ENCODE data around the gene SLC4A1AP.

Gene SLC4A1AP

DNA sequence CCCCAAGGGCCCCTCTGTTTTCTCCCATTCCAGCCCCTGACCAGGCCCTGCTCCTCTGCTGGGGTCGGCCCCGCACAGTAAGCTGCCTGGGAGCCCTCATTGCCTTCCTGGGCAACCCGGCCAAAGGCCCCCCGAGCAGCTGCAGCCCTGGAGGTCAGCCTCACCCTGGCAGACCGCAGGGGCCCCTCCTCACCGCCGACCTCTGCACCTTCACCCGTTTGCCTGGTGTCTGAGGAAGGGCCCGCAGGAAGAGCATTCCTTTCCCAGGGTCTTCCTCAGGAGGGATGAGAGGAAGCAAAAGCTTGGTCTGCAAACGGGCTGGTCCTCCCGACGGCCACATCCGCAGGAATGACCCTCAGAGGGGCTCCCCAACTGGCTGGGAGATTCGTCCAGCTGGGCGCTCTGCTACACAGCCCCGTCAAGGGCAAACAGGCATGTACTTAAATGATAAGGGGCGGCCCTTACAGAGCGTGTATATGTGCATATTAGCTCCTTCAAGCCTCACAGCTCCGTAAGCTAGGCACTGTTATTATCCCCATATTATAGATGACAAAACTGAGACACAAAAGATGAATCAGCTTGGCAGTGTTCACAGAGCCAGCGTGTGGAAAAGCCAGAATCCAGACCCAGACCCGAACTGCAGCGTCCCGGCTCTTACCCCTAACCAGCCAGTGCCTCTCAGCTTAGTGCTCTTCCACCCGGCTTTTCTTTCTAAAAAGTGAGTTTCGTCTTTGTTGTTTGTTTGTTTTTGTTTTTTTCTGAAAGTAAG lies 52.8 kb downstream of the SLC4A1AP start:
- CTCF ChIA-PET, result no interaction called here
- POLR2A ChIA-PET, result no interaction called here
- DNase-seq (ENCODE audit: extremely low spot score), result no peak
- no peak for TF ChIP-seq TARDBP (IDR thresholded peaks at IDR 0.05)
- no peak for TF ChIP-seq LEF1 (IDR thresholded peaks at IDR 0.05; ENCODE audit: borderline replicate concordance)
- TF ChIP-seq ZNF384 (IDR thresholded peaks at IDR 0.05), result no peak
- TF ChIP-seq ARNT (IDR thresholded peaks at IDR 0.05), result no peak
- TF ChIP-seq BHLHE40 (IDR thresholded peaks at IDR 0.05; ENCODE audit: borderline replicate concordance), result no peak
- no peak for TF ChIP-seq HDGF (IDR thresholded peaks at IDR 0.05; ENCODE audit: borderline replicate concordance)
- TF ChIP-seq, protein P1, sequence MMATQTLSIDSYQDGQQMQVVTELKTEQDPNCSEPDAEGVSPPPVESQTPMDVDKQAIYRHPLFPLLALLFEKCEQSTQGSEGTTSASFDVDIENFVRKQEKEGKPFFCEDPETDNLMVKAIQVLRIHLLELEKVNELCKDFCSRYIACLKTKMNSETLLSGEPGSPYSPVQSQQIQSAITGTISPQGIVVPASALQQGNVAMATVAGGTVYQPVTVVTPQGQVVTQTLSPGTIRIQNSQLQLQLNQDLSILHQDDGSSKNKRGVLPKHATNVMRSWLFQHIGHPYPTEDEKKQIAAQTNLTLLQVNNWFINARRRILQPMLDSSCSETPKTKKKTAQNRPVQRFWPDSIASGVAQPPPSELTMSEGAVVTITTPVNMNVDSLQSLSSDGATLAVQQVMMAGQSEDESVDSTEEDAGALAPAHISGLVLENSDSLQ (IDR thresholded peaks at IDR 0.05), result no peak
- TF ChIP-seq SUZ12 (IDR thresholded peaks at IDR 0.05), result no peak
- TF ChIP-seq NFRKB (IDR thresholded peaks at IDR 0.05), result no peak

DNA sequence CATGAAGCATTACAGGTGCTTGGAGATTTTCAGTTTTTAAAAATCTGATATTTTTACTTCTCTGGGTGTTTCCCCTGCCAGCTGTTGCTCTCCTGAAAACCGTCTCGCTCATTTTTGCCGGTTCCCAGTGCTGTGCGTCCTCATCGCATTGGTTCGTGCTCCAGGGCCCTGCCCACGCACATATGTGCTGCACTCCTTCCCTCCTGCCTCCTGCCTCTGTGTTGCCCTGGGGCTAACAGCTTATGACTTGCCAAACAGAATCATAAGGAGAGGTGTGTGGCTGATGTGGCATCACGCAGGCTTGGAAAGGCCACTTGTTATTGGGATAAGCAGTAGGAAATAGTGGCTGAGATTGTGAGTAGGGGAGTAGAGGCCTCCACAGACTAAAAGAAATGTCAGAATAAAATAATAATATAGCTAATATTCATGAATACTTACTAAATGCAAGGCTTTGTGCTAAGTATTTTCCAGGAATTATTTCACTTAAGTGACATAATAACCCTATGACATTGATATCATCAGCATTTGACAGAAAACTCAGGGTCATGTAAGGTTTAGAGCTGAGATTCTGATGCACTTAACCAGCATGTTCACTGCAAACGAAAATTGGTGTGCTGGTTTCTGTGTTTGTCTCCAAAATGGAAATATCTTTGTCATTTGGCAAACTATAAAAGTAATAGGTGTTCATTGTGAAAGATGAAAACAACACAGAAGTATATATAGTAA lies 53.5 kb downstream of the SLC4A1AP start:
- TF ChIP-seq NFRKB (IDR thresholded peaks at IDR 0.05), result no peak
- TF ChIP-seq, protein P1 (IDR thresholded peaks at IDR 0.05), result no peak
- no peak for TF ChIP-seq SUZ12 (IDR thresholded peaks at IDR 0.05)
- no peak for TF ChIP-seq BHLHE40 (IDR thresholded peaks at IDR 0.05; ENCODE audit: borderline replicate concordance)
- TF ChIP-seq SP1 (IDR thresholded peaks at IDR 0.05), result no peak
- no peak for DNase-seq (ENCODE audit: extremely low spot score)
- ChIA-PET POLR2A (no interaction called here), CTCF (no interaction called here)

DNA sequence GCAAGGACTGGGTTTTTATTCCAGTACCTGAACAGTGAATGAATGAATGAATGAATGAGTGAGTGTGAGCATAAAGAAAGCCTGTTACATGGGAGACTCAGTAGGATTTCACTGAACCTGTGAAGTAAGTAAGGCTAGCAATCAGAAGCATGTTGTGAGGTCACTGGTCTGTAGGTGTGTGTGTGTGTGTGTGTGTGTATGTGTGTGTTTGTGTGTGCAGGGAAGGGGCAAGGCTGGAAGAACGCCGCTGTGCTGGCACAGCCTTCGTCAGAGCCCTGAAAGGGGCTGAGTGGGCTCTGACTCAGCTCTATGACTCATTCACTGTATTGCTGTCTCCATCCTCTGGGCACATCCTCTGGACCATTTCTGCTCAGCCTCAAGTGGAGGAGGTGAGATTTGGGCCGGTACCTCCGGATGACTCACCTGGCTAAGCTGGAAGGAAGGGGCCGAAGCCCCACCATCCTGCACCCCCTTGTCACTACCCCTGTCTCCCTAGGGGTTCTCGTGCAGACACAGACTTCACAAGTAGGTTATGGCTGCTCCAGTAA lies 56.4 kb downstream of the SLC4A1AP start:
- TF ChIP-seq BHLHE40 (IDR thresholded peaks at IDR 0.05; ENCODE audit: borderline replicate concordance) (no peak), CTBP1 (IDR thresholded peaks at IDR 0.05; ENCODE audit: borderline replicate concordance) (no peak), L3MBTL2 (conservative IDR thresholded peaks at IDR 0.05) (no peak), NFRKB (IDR thresholded peaks at IDR 0.05) (no peak), LEF1 (IDR thresholded peaks at IDR 0.05; ENCODE audit: borderline replicate concordance) (no peak), ZNF384 (IDR thresholded peaks at IDR 0.05) (no peak), SUZ12 (IDR thresholded peaks at IDR 0.05) (no peak), FOXA1 (IDR thresholded peaks at IDR 0.05) (no peak), FOXM1 (IDR thresholded peaks at IDR 0.05; ENCODE audit: borderline replicate concordance) (no peak), SP1 (IDR thresholded peaks at IDR 0.05) (no peak), TARDBP (IDR thresholded peaks at IDR 0.05) (no peak), ARNT (IDR thresholded peaks at IDR 0.05) (no peak), FOXK2 (IDR thresholded peaks at IDR 0.05) (no peak), ELF4 (IDR thresholded peaks at IDR 0.05) (no peak), HDGF (IDR thresholded peaks at IDR 0.05; ENCODE audit: borderline replicate concordance) (no peak)
- TF ChIP-seq, protein P1 (IDR thresholded peaks at IDR 0.05), result no peak
- no peak for DNase-seq (ENCODE audit: extremely low spot score)
- ChIA-PET POLR2A (no interaction called here), CTCF (no interaction called here)

DNA sequence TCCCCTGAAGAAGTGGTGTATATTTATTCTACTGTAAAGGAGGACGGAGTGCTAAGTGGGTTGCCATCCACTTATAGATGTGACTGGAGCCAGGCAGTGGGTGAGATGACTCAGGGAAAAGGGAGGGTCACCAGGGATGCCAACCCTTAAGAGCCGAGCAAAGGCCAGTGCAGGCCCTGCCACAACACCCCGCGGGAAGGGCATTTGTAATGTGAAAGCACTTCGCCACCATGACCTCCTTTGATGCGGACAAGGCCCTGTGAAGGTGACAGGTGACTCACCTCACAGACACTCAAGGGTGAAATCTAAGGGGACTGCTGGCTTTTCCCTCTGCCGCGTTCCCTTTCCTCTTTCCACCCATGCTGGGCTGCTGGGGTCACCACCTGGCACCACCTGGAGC lies 57.6 kb downstream of the SLC4A1AP start:
- no peak for TF ChIP-seq FOXK2 (IDR thresholded peaks at IDR 0.05)
- TF ChIP-seq CTBP1 (IDR thresholded peaks at IDR 0.05; ENCODE audit: borderline replicate concordance), result no peak
- no peak for TF ChIP-seq NFRKB (IDR thresholded peaks at IDR 0.05)
- no peak for TF ChIP-seq LEF1 (IDR thresholded peaks at IDR 0.05; ENCODE audit: borderline replicate concordance)
- TF ChIP-seq FOXA1 (IDR thresholded peaks at IDR 0.05), result no peak
- TF ChIP-seq ARNT (IDR thresholded peaks at IDR 0.05), result no peak
- no peak for TF ChIP-seq TARDBP (IDR thresholded peaks at IDR 0.05)
- TF ChIP-seq BHLHE40 (IDR thresholded peaks at IDR 0.05; ENCODE audit: borderline replicate concordance), result no peak
- TF ChIP-seq FOXM1 (IDR thresholded peaks at IDR 0.05; ENCODE audit: borderline replicate concordance), result no peak
- no peak for TF ChIP-seq SUZ12 (IDR thresholded peaks at IDR 0.05)
- TF ChIP-seq ELF4 (IDR thresholded peaks at IDR 0.05), result no peak
- TF ChIP-seq ZNF384 (IDR thresholded peaks at IDR 0.05), result no peak
- TF ChIP-seq, protein P1 (IDR thresholded peaks at IDR 0.05), result no peak
- no peak for TF ChIP-seq SP1 (IDR thresholded peaks at IDR 0.05)
- ChIA-PET POLR2A (no interaction called here), CTCF (no interaction called here)
- DNase-seq (ENCODE audit: extremely low spot score), result no peak

DNA sequence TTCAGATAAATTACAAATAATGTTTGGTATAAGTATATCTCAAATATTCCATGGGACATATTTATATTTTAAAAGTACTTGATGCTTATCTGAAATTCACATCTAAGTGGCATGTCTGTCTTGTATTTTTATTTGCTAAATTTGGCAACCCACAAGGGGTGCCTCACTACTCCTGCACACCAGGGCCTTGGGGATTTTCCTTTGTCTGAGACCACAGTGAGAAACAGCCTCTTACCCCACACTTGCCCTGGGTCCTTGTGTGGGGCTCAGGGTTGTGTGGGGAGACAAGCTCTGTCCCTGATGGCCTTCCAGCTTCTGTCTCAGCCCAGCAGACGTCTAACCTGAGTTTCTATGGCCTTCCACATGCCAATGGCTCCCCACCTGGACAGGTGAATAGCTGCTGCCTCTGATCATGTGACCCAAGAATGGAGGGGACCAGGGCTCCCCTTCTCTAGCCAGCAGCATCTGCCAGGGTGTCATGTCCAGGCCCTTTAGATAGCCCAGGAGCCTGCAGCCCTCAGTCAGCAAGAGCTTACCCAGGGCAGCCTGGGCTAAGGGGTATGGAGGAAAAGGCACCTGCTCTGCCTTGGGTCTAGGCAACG lies 58.3 kb downstream of the SLC4A1AP start:
- no peak for DNase-seq (ENCODE audit: extremely low spot score)
- ChIA-PET POLR2A (no interaction called here), CTCF (interaction anchor here (1.2 kb wide), 1 partner anchor 155 kb away, joined by 3 read pairs; no protein-coding TSS in a partner anchor)
- TF ChIP-seq SUZ12 (IDR thresholded peaks at IDR 0.05) (no peak), ARNT (IDR thresholded peaks at IDR 0.05) (no peak), CTBP1 (IDR thresholded peaks at IDR 0.05; ENCODE audit: borderline replicate concordance) (no peak), NFRKB (IDR thresholded peaks at IDR 0.05) (no peak), FOXA1 (IDR thresholded peaks at IDR 0.05) (no peak), ZNF384 (IDR thresholded peaks at IDR 0.05) (no peak), ELF4 (IDR thresholded peaks at IDR 0.05) (no peak), LEF1 (IDR thresholded peaks at IDR 0.05; ENCODE audit: borderline replicate concordance) (no peak), TARDBP (IDR thresholded peaks at IDR 0.05) (no peak), L3MBTL2 (conservative IDR thresholded peaks at IDR 0.05) (no peak), FOXK2 (IDR thresholded peaks at IDR 0.05) (no peak), FOXM1 (IDR thresholded peaks at IDR 0.05; ENCODE audit: borderline replicate concordance) (no peak), HDGF (IDR thresholded peaks at IDR 0.05; ENCODE audit: borderline replicate concordance) (no peak)
- TF ChIP-seq, protein P1 (IDR thresholded peaks at IDR 0.05), result no peak
